Endothelial cell of umbilical vein (primary cell): ENCODE data around the gene MYH11. TPM values are rescaled to one million over a fixed set of nuclear protein-coding genes. Genes with fewer than 3 reads are reported as not detected.

Experiments used
- BruUV-seq: library from RNA; stranded (reverse); fragments of 400-500 nt; replicated peaks from 2 replicates; lab custom pipeline; 2021; lab: Mats Ljungman, UMichigan
- CTCF ChIA-PET: fragments of 300-600, 350-600 bp; sonication (Branson Sonifier 250); formaldehyde crosslinking; loops from one replicate; lab custom pipeline; 2021; ENCODE audit warnings: antibody characterized with exemption, inconsistent platforms; lab: Charles Lee
- POLR2A ChIA-PET: fragments of 300-600, 350-600 bp; sonication (Branson Sonifier 250); formaldehyde crosslinking; loops from one replicate; lab custom pipeline; 2021; ENCODE audit warnings: antibody characterized with exemption, inconsistent platforms; lab: Charles Lee
- DNase-seq: peaks from one replicate; pipeline ENCODE4 v3.0.0-alpha.2; 2011; ENCODE audit warnings: low read depth, low spot score
- FAIRE-seq: peaks from 2 replicates; lab custom pipeline; 2011; peaks lifted over from hg19 to GRCh38; lab: Jason Lieb, UNC
- H2AFZ ChIP-seq: 2 replicates; pipeline ENCODE4 v1.6.0; 2012; ENCODE audit warnings: low read depth, low read length, control low read depth, inconsistent platforms
- H3K27ac ChIP-seq: 2 replicates; pipeline ENCODE4 v1.5.1; 2011; ENCODE audit warnings: low read depth, mild to moderate bottlenecking, control low read depth, low read length, moderate library complexity; ENCODE audit not compliant: insufficient read depth
- H3K27me3 ChIP-seq, 2 experiments: 2 replicates each; pipeline versions ENCODE4 v1.6.0 to v1.6.1; 2011; ENCODE audit warnings: low read length in 2 of 2, mixed read lengths in 1 of 2; ENCODE audit not compliant: control insufficient read depth in 2 of 2, insufficient read depth in 2 of 2
- H3K36me3 ChIP-seq, 2 experiments: 2 replicates in 1 of 2; 3 replicates in 1 of 2; pipeline ENCODE4 v1.5.1; 2011; ENCODE audit warnings: low read length in 2 of 2, mild to moderate bottlenecking in 1 of 2, moderate library complexity in 1 of 2; ENCODE audit not compliant: control insufficient read depth in 2 of 2, insufficient read depth in 2 of 2; ENCODE audit errors: extremely low read depth in 1 of 2
- H3K4me1 ChIP-seq: 3 replicates; pipeline ENCODE4 v1.5.1; 2011; ENCODE audit warnings: mild to moderate bottlenecking, low read length; ENCODE audit not compliant: control insufficient read depth, insufficient read depth; ENCODE audit errors: extremely low read depth
- H3K4me2 ChIP-seq: 2 replicates; pipeline ENCODE4 v1.6.1; 2011; ENCODE audit warnings: low read length, control low read depth, mixed read lengths; ENCODE audit not compliant: insufficient read depth
- H3K4me3 ChIP-seq, 3 experiments: fragments of 200-600 bp in 1 of 3; sonication (generic), shearing (Covaris generic) in 1 of 3; replicated peaks in 1 of 3; 2 replicates each; pipeline ENCODE4 v1.5.1; 2011 to 2016; ENCODE audit warnings: control low read depth in 3 of 3, low read length in 3 of 3, mild to moderate bottlenecking in 2 of 3, inconsistent platforms in 1 of 3, low read depth in 1 of 3, moderate library complexity in 1 of 3; ENCODE audit not compliant: insufficient read depth in 1 of 3
- H3K79me2 ChIP-seq: 2 replicates; pipeline ENCODE4 v1.6.0; 2012; ENCODE audit warnings: low read length, inconsistent platforms; ENCODE audit not compliant: control insufficient read depth, insufficient read depth
- H3K9ac ChIP-seq: replicated peaks from 2 replicates; pipeline ENCODE3; 2011; ENCODE audit warnings: low read length, control low read depth; ENCODE audit not compliant: insufficient read depth; ENCODE audit errors: extremely low read depth
- H3K9me1 ChIP-seq: replicated peaks from 3 replicates; pipeline ENCODE4 v1.6.0; 2011; ENCODE audit warnings: mild to moderate bottlenecking, low read length; ENCODE audit not compliant: control insufficient read depth, insufficient read depth; ENCODE audit errors: extremely low read depth
- H3K9me3 ChIP-seq: replicated peaks from 2 replicates; pipeline ENCODE4 v1.5.1; 2012; ENCODE audit warnings: low read length, inconsistent platforms; ENCODE audit not compliant: control insufficient read depth, insufficient read depth
- H4K20me1 ChIP-seq: replicated peaks from 2 replicates; pipeline ENCODE3; 2011; ENCODE audit warnings: mild to moderate bottlenecking, low read length; ENCODE audit not compliant: control insufficient read depth, insufficient read depth; ENCODE audit errors: extremely low read depth
- EZH2 ChIP-seq: IDR thresholded peaks from 2 replicates; pipeline ENCODE4 v1.6.1; 2012; ENCODE audit warnings: borderline replicate concordance, low read depth, mild to moderate bottlenecking, moderate library complexity, low read length, inconsistent platforms; ENCODE audit not compliant: severe bottlenecking
- FOS ChIP-seq: IDR thresholded peaks from 2 replicates; pipeline ENCODE4 v1.6.1; 2011; ENCODE audit warnings: mild to moderate bottlenecking, low read length, moderate library complexity, borderline replicate concordance; ENCODE audit not compliant: insufficient read depth
- GATA2 ChIP-seq: IDR thresholded peaks from 2 replicates; pipeline ENCODE4 v1.7.0; 2011; ENCODE audit warnings: low read depth, mild to moderate bottlenecking, moderate library complexity, mixed read lengths, low read length; ENCODE audit not compliant: insufficient read length, insufficient read depth
- JUN ChIP-seq: IDR thresholded peaks from 2 replicates; pipeline ENCODE4 v1.6.1; 2011; ENCODE audit warnings: borderline replicate concordance, low read depth; ENCODE audit not compliant: insufficient read length, insufficient read depth
- MYC ChIP-seq: IDR thresholded peaks from one replicate; pipeline ENCODE4 v1.6.1; 2011; ENCODE audit warnings: mild to moderate bottlenecking, low read depth, low read length
- POLR2A ChIP-seq: IDR thresholded peaks from 2 replicates; pipeline ENCODE4 v1.6.1; 2012; ENCODE audit warnings: low read depth, mild to moderate bottlenecking, control low read depth, low read length
- POLR2AphosphoS5 ChIP-seq: IDR thresholded peaks from 2 replicates; pipeline ENCODE4 v1.6.1; 2012; ENCODE audit warnings: low read depth, mild to moderate bottlenecking, control low read depth, low read length, moderate library complexity; ENCODE audit not compliant: insufficient read depth
- dilution Hi-C: fragments of 300-500 bp; cut with MboI; formaldehyde crosslinking; loops from one replicate; pipeline ENCODE4 v1.15.0; 2019; ENCODE audit warnings: low sequenced_read_pairs; ENCODE audit not compliant: extremely low pct_ligation_motif_present
- intact Hi-C: fragments of 100-400 bp; cut with micrococcal nuclease; formaldehyde crosslinking; loops from one replicate; pipeline ENCODE4 v1.10.0; 2022
- polyA plus RNA-seq, 4 experiments: library from polyadenylated mRNA; depleted of rRNA in 3 of 4; stranded (reverse) in 3 of 4; unstranded in 1 of 4; fragments of >200 nt; gene quantifications; 2 replicates each; pipeline versions ENCODE4 v1.2.1 to v1.2.3, GENCODE V29; 2011 to 2012; ENCODE audit warnings: missing spikeins in 1 of 4
- total RNA-seq: library from RNA; stranded (reverse); gene quantifications from 2 replicates; pipeline ENCODE4 v1.2.3, GENCODE V29; 2021
- TF ChIP-seq, protein P1 (sequence below), 2 donors: IDR thresholded peaks; 1 replicate in 1 of 2; 2 replicates in 1 of 2; pipeline ENCODE4 v1.5.1; 2011; ENCODE audit warnings: low read length in 2 of 2, mild to moderate bottlenecking in 2 of 2, moderate library complexity in 2 of 2, control low read depth in 1 of 2, inconsistent platforms in 1 of 2, low read depth in 1 of 2; ENCODE audit not compliant: insufficient read depth in 1 of 2; ENCODE audit errors: extremely low read depth in 1 of 2
- TF ChIP-seq, protein P2 (sequence below): IDR thresholded peaks from 2 replicates; pipeline ENCODE4 v1.6.1; 2011; ENCODE audit not compliant: insufficient read depth, insufficient read length

MYH11 gene
- total and polyA plus RNA-seq, 2 donors (not counting 3 experiments of a cell fraction or from before 2014, with no cell fraction given), result not detected

DNA sequence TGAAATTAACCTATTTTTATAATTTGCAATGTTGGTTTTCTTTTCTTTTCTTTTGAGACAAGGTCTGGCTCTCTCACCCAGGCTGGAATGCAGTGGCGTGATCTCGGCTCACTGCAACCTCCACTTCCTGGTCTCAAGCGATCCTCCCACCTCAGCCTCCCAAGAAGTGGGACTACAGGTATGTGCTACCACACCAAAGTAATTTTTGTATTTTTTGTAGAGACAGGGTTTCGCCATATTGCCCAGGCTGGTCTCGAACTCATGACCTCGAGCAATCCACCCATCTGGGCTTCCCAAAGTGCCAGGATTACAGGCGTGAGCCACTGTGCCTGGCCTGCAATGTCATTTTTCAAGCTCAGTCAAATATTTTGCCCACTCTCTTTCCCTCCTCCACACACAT is 36.0 kb downstream of the MYH11 start:
- Histone ChIP-seq H3K27ac (no peak overlapping the region), H3K9me3 (no peaks in the 10 kb centered on the region), H2AFZ (no peak overlapping the region), H3K27me3 (peaks cover 2 to 3% of the 10 kb centered on the region in 2 experiments), H3K36me3 (no peaks in the 10 kb centered on the region), H3K4me2 (no peak overlapping the region), H3K4me3 (no peak overlapping the region), H4K20me1 (no peaks in the 10 kb centered on the region), H3K9ac (no peak overlapping the region), H3K4me1 (no peaks in the 10 kb centered on the region), H3K79me2 (no peaks in the 10 kb centered on the region), H3K9me1 (no peaks in the 10 kb centered on the region)
- POLR2A ChIA-PET, result no interaction called here
- no peak for FAIRE-seq
- CTCF ChIA-PET, result interaction anchor here (0.6 to 4.4 kb wide), 17 partner anchors 9 to 113 kb away, joined by 3 to 73 read pairs (median 15); no protein-coding TSS in a partner anchor
- TF ChIP-seq POLR2A (no peak), EZH2 (no peak), FOS (no peak), JUN (no peak), MYC (no peak), POLR2AphosphoS5 (no peak), GATA2 (no peak)
- TF ChIP-seq, protein P1, sequence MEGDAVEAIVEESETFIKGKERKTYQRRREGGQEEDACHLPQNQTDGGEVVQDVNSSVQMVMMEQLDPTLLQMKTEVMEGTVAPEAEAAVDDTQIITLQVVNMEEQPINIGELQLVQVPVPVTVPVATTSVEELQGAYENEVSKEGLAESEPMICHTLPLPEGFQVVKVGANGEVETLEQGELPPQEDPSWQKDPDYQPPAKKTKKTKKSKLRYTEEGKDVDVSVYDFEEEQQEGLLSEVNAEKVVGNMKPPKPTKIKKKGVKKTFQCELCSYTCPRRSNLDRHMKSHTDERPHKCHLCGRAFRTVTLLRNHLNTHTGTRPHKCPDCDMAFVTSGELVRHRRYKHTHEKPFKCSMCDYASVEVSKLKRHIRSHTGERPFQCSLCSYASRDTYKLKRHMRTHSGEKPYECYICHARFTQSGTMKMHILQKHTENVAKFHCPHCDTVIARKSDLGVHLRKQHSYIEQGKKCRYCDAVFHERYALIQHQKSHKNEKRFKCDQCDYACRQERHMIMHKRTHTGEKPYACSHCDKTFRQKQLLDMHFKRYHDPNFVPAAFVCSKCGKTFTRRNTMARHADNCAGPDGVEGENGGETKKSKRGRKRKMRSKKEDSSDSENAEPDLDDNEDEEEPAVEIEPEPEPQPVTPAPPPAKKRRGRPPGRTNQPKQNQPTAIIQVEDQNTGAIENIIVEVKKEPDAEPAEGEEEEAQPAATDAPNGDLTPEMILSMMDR (IDR thresholded peaks at IDR 0.05; ENCODE audit: extremely low read depth in 1 of 2, insufficient read depth in 1 of 2, low read depth in 1 of 2, low read length in 2 of 2), result no peak
- TF ChIP-seq, protein P2, sequence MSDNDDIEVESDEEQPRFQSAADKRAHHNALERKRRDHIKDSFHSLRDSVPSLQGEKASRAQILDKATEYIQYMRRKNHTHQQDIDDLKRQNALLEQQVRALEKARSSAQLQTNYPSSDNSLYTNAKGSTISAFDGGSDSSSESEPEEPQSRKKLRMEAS, result no peak
- dilution Hi-C loops (no loop called here), intact Hi-C loops (no loop called here)
- no TSS peak for BruUV-seq
- no peak for DNase-seq
